Smooth muscle cell (in vitro differentiated cells): ENCODE data around the gene IL37. TPM values are rescaled to one million over a fixed set of nuclear protein-coding genes. Genes with fewer than 3 reads are reported as not detected.
"Not testable (repeated sequence)": the region's sequence is repeated elsewhere in the genome, so short reads cannot be mapped to it uniquely, and the experiment has no call there.

ENCODE experiments used
- DNase-seq: peaks from one replicate; lab custom pipeline; 2025; ENCODE audit not compliant: unreplicated experiment; lab: John Stamatoyannopoulos, UW
- H2AFZ ChIP-seq: fragments of 200-600 bp; sonication (generic); 2 replicates; pipeline ENCODE4 v1.6.0; 2016; ENCODE audit warnings: antibody characterized with exemption, low read depth, mild to moderate bottlenecking
- H3F3A ChIP-seq: fragments of 200-600 bp; sonication (generic); 2 replicates; pipeline ENCODE4 v1.6.0; 2017; ENCODE audit warnings: antibody characterized with exemption, low read depth
- H3K27ac ChIP-seq: fragments of 200-600 bp; sonication (generic); 2 replicates; pipeline ENCODE4 v1.5.1; 2016; ENCODE audit warnings: low read depth, mild to moderate bottlenecking
- H3K27me3 ChIP-seq: fragments of 200-600 bp; sonication (generic); 2 replicates; pipeline ENCODE4 v1.6.1; 2016; ENCODE audit warnings: low read depth, mild to moderate bottlenecking
- H3K36me3 ChIP-seq: fragments of 200-600 bp; sonication (generic); 2 replicates; pipeline ENCODE4 v1.5.1; 2016; ENCODE audit warnings: low read depth
- H3K4me1 ChIP-seq: fragments of 200-600 bp; sonication (generic); 2 replicates; pipeline ENCODE4 v1.5.1; 2016; ENCODE audit warnings: low read depth
- H3K4me2 ChIP-seq: fragments of 200-600 bp; sonication (generic); 2 replicates; pipeline ENCODE4 v1.6.0; 2016; ENCODE audit warnings: mild to moderate bottlenecking
- H3K4me3 ChIP-seq: fragments of 200-600 bp; sonication (generic); 2 replicates; pipeline ENCODE4 v1.5.1; 2016; ENCODE audit warnings: mild to moderate bottlenecking
- H3K79me2 ChIP-seq: fragments of 200-600 bp; sonication (generic); 2 replicates; pipeline ENCODE4 v1.6.0; 2016; ENCODE audit warnings: low read depth, mild to moderate bottlenecking
- H3K9ac ChIP-seq: fragments of 200-600 bp; sonication (generic); 2 replicates; pipeline ENCODE4 v1.6.0; 2016; ENCODE audit warnings: low read depth
- H3K9me3 ChIP-seq: fragments of 200-600 bp; sonication (generic); replicated peaks from 2 replicates; pipeline ENCODE4 v1.5.1; 2016; ENCODE audit warnings: low read depth
- H4K20me1 ChIP-seq: fragments of 200-600 bp; sonication (generic); 2 replicates; pipeline ENCODE4 v1.6.0; 2016; ENCODE audit warnings: low read depth
- CTCF ChIP-seq: fragments of 200-600 bp; sonication (generic); IDR thresholded peaks from 2 replicates; pipeline ENCODE4 v1.5.1; 2017; ENCODE audit warnings: borderline replicate concordance, mild to moderate bottlenecking, antibody characterized with exemption; ENCODE audit not compliant: insufficient read depth, poor library complexity, severe bottlenecking
- WGBS: methylation state at CpG from one replicate; pipeline ENCODE4 v1.1.7; 2016; ENCODE audit warnings: low lambda C conversion rate; 5-methylcytosine and 5-hydroxymethylcytosine counted together
- polyA plus RNA-seq: library from polyadenylated mRNA; unstranded; fragments of >200 nt; fragmentation: Nextera tagmentation; extraction: Ambion mirVana; gene quantifications from 2 replicates; pipeline ENCODE4 v1.2.1, GENCODE V29; 2016
- total RNA-seq: library from RNA; depleted of rRNA; stranded (reverse); fragments of >200 nt; gene quantifications from 2 replicates; pipeline ENCODE4 v1.2.3, GENCODE V29; 2014

IL37 gene
- total and polyA plus RNA-seq, 2 experiments from 2014 or later, result not detected

- Histone ChIP-seq H3K79me2 (no peaks in the 10 kb centered on the region), H3K27me3 (no peaks in the 10 kb centered on the region), H3K4me3 (no peak overlapping the region), H3F3A (no peaks in the 10 kb centered on the region), H3K27ac (no peak overlapping the region), H3K36me3 (no peaks in the 10 kb centered on the region), H4K20me1 (no peaks in the 10 kb centered on the region), H3K9ac (no peak overlapping the region), H2AFZ (no peak overlapping the region), H3K4me1 (no peaks in the 10 kb centered on the region), H3K9me3 (no peaks in the 10 kb centered on the region), H3K4me2 (no peak overlapping the region)
- DNase-seq, result no peak
- no peak for TF ChIP-seq CTCF
- WGBS, result 86% methylated on average over 2 of the region's 2 CpGs
Measured at GRCh38 chr2:112906276-112906675, 4.7 kb upstream of the IL37 start.

- no peaks in the 10 kb centered on the region for H3K79me2 ChIP-seq
- no peak overlapping the region for H3K9ac ChIP-seq
- H3K9me3 ChIP-seq, result no peaks in the 10 kb centered on the region
- TF ChIP-seq CTCF, result no peak
- H3K4me1 ChIP-seq, result no peaks in the 10 kb centered on the region
- no peak overlapping the region for H2AFZ ChIP-seq
- H3K36me3 ChIP-seq, result no peaks in the 10 kb centered on the region
- no peak overlapping the region for H3K4me2 ChIP-seq
- no peak for DNase-seq
- no peaks in the 10 kb centered on the region for H3K27me3 ChIP-seq
- 95% methylated on average over 12 of the region's 12 CpGs for WGBS
- H4K20me1 ChIP-seq, result no peaks in the 10 kb centered on the region
- H3K27ac ChIP-seq, result no peak overlapping the region
- no peak overlapping the region for H3K4me3 ChIP-seq
- no peaks in the 10 kb centered on the region for H3F3A ChIP-seq
Measured at GRCh38 chr2:112907001-112907949, 3.7 kb upstream of the IL37 start.

- not testable (repeated sequence) for H3K9ac ChIP-seq, H3K4me3 ChIP-seq, H3K4me2 ChIP-seq, H4K20me1 ChIP-seq, H3K27ac ChIP-seq, DNase-seq, H2AFZ ChIP-seq, H3K4me1 ChIP-seq, H3F3A ChIP-seq, H3K9me3 ChIP-seq, H3K79me2 ChIP-seq, H3K36me3 ChIP-seq, H3K27me3 ChIP-seq
- WGBS, result 94% methylated on average over 2 of the region's 2 CpGs
Measured at GRCh38 chr2:112908559-112908958, 2.4 kb upstream of the IL37 start.

- no peaks in the 10 kb centered on the region for H3F3A ChIP-seq
- H3K9ac ChIP-seq, result no peak overlapping the region
- H3K36me3 ChIP-seq, result no peaks in the 10 kb centered on the region
- H3K27ac ChIP-seq, result no peak overlapping the region
- H3K79me2 ChIP-seq, result no peaks in the 10 kb centered on the region
- H3K4me2 ChIP-seq, result no peak overlapping the region
- H3K9me3 ChIP-seq, result no peaks in the 10 kb centered on the region
- no peak overlapping the region for H3K4me3 ChIP-seq
- H3K4me1 ChIP-seq, result no peaks in the 10 kb centered on the region
- H4K20me1 ChIP-seq, result no peaks in the 10 kb centered on the region
- TF ChIP-seq CTCF, result no peak
- no peak for DNase-seq
- H3K27me3 ChIP-seq, result no peaks in the 10 kb centered on the region
- no peak overlapping the region for H2AFZ ChIP-seq
Measured at GRCh38 chr2:112910219-112910618, 746 bp upstream of the IL37 start.
